GM19452 (cell line): ENCODE results near the gene DCHS1.

Experiments
- ATAC-seq: cut with Tn5 transposase; IDR thresholded peaks from one replicate; pipeline ENCODE4 v1.9.1; 2021; ENCODE audit not compliant: unreplicated experiment

The DCHS1 gene

GRCh38 chr11:6596239-6596877 is 59.3 kb downstream of the DCHS1 start:
- no peak for ATAC-seq

DNA sequence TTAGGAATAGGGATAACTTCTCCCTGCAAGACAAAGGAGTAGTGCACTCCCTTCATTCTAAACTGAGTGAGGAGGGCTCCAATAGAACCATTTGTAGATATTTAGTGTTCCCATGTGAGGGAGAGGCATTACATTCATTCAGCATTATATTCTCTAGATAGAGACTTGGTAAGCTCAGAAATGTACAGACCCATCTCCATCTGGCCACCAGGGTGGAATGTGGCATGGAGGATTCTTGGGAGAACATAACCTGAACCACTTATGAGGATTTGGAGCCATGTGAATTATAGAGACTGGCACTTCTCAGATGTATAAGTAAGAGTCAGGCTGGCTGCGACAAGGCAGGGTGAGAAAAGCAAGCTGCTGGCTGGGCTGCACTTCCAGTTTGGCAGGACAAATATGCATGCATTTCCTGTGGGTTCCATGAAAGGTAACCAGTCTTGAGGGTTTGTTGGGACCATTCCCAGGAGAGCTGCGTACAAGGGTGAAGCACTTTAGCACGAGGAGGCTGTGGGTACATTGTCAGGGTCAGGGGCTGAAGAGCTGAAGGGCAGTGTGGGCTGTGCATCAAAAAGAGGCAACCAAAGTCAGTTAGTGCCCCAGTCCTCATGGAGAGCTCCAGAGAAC is 61.4 kb downstream of the DCHS1 start:
- no peak for ATAC-seq

DNA sequence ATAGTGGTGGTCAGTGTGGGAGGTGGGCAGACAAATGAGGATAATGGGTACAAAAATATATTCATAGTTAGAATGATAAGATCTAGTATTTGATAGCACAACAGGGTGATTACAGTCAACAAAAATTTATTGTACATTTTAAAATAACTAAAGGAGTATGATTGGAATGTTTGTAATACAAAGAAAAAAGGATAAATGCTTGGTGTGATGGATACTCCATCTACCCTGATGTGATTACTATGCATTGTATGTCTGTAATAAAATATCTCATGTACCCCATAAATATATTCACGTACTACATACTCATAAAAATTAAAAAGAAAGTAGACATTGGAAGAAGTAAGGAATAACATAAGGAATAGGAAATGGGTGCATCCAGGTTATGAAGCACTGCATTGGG is 67.6 kb downstream of the DCHS1 start:
- ATAC-seq: no peak

- no peak for ATAC-seq
Measured at GRCh38 chr11:6587360-6587953, 68.2 kb downstream of the DCHS1 start.

DNA sequence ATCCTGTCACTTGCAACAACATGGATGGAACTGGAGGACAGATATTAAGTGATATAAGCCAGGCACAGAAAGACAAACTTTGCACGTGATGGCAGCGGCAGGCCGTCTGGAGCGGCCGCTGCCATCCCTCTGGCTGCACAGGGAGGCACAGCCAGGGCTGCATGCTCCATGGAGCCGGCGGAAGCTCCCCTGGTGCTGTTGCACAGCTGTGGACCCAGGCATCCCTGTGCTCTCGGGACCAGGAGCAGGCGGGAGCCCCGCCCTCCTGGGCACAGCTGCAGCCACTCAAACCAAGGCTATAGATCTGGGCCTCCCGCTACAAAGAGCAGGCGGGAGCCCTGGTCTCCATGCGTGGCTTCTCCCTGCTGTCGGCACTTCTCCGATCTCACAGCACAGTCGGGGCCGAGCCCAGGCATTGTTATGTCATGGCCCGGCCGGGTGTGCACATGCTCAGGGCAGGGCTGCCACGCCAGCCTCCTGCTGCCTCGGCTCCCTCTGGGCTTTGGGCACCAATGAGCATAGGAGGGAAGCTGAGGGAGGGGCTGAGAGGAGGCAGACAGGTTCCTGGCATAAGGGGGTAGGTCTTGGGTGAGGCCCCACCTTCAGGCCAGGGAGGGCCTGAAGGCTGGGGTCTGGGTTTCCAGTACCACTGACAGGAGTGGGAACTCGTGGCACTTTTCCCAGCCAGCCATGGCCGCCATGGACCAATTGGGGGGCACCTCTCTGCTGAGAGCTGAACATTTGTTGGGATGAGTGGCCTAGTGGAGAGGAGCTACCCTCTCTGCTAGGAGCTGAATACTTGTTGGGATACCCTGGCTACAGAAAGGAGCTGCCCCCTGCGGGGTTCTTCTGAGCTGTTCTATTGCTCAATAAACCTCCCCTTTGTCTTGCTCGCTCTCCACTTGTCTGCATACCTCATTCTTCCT is 68.9 kb downstream of the DCHS1 start:
- ATAC-seq: no peak

- ATAC-seq: no peak
Measured at GRCh38 chr11:6584528-6584927, 71.1 kb downstream of the DCHS1 start.

GRCh38 chr11:6583584-6583983 is 72.0 kb downstream of the DCHS1 start:
- ATAC-seq: no peak

- no peak for ATAC-seq
Measured at GRCh38 chr11:6579681-6580080, 75.9 kb downstream of the DCHS1 start.

DNA sequence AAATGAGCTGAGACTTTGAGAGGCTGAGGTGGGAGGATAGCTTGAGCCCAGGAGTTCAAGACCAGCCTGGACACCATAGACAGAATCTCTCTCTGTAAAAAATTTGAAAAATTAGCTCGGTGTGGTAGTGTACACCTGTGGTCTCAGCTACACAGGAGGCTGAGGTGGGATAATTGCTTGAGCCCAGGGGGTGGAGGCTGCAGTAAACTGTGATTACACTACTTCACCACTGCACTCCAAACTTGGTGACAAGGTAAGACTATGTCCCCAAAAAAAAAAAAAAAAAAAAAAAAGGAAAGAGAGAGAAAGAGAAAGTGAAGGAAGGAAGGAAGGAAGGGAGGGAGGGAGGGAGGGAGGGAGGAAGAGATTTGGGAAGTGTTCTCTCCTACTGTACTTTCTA is 77.5 kb downstream of the DCHS1 start:
- ATAC-seq: no peak

GRCh38 chr11:6576471-6577373 is 78.9 kb downstream of the DCHS1 start:
- no peak for ATAC-seq

DNA sequence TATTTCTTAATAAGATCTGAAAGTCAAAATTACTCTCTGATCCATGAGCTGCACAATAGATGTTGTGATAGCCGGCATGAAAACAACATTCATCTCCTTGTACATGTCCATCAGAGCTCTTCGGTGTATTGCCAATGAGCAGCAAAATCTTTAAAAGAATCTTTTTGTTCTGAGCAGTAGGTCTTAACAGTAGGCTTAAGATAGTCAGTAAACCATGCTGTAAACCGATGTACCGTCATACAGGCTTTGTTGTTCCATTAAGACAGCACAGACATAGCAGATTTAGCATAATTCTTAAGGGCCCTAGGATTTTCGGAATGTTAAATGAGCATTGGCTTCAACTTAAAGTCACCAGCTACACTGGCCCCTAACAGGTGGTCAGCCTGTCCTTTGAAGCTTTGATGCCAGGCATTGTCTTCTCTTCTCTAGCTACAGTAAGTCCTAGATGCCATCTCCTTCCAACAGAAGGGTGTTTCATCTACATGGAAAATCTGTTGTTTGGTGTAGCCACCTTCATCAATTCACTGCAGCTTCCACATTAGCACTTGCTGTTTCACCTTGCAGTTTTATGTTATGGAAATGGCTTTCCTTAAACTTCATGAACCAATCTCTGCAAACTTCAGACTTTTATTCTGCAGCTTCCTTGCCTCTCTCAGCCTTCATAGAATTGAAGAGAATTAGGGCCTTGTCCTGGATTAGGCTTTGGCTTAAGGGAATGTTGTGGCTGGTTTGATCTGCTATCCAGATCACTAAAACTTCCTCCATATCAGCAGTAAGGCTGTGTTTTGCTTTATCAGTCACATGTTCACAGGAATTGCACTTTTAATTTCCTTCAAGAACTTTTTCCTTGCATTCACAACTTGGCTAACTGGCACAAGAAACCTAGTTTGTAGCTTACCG is 80.5 kb downstream of the DCHS1 start:
- ATAC-seq: no peak

- no peak for ATAC-seq
Measured at GRCh38 chr11:6572215-6572614, 83.4 kb downstream of the DCHS1 start.

DNA sequence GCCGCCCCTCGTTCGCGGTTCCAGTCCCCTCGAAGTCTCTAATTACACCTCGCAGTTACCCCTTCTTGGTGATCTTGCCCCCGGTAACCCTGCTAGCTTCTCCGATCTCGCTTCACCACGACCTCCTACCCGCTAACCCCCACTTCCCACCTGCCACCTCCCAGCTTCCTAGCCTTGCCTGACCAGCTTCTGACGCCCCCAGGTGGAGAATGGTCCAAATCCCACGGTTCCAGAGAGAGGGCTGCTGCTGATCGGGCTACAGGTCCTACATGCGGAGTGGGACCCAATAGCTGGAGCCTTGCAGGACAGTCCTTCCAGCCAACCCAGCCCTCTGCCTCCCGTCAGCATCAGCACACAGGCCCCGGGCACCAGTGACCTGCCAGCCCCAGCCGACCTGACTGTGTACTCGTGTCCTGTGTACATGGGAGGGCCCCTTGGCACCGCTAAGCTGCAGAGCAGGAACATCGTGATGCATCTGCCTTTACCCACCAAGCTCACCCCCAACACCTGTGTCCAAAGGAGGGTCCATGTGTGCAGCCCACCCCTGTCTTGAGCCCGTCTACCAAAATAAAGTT is 84.1 kb downstream of the DCHS1 start:
- ATAC-seq: no peak
